Inferior parietal cortex (tissue), 1 donor: ENCODE measurements around the gene PHLDA1.
"Not testable (repeated sequence)": the region's sequence is repeated elsewhere in the genome, so short reads cannot be mapped to it uniquely, and the experiment has no call there.

ENCODE experiments used
- DNase-seq: peaks from one replicate; pipeline ENCODE4 v3.0.0-alpha.2; 2016; ENCODE audit errors: extremely low spot score

PHLDA1 gene

DNA sequence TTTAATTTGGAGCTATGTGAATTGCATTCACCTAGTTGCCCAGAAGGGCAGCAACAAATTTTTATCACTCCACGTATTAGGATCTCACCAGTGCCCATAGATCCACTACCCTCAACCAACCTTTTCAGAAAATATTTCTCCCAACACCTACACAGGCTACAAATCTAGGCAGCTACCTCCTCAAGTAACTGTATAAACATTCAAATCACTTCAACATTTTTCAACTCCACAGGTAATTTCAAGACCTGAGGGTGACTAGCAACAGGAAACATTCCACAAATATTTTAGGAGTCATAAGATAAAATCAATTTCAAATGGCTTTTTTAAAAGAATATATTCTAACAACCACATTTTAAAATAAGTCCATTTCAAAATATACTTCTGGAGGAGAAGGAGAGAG lies 12.9 kb downstream of the PHLDA1 start:
- DNase-seq = no peak

DNA sequence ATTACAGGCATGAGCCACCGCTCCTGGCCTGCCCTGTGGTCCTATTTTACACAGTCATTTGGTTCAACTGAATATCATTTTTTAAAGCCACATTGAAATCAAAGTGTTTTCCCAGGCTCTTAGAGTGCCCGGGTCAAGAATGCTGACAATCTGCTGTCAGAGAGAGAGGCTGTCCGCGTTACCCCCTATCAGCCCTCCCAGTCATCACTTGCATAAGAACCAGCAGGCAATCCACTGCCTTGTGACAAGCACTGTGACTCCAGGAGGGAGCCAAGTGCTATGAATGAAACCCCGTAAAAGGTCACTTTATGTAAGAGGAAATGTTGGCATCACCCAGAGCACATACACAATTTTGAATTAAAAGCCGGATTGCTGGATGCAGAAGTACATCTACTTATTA lies 13.5 kb downstream of the PHLDA1 start:
- no peak for DNase-seq

DNA sequence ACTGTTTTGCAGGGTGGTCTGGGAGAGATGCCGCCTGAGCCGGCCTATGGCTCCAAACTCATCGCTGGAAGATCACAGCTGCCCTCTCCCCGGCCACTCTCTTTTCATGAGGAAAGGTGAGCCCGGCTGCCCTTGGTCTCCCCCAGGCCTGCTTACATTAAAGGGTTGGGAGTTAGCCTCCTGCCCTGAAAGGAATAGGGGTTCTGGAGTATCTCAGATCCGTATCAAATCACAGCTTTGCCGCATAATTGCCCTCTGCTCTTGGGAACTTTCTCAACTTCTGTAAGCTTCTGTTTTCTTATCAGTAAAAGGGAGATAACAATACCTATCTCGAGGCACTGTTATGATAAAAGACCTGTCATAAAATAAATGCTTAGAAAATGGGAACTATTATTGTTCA lies 17.6 kb downstream of the PHLDA1 start:
- no peak for DNase-seq

DNA sequence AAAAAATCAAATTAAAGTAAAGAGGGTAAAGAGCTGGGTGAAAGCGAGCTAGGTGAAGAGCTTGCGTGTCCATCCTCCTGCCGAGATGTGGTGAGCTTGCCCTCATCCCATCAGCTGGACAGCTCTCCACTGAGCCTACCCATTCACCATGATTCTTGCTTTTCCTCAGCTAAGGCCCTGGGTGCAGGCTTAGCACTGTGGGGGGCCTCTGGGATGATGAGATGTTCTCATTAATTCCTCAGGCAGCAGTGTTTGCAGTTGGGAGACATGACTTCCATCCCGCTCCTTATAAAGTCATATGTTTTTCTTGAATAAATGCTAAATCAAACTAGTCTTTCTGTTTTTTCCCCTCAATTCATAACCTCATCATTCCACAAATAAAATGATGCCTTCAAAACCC lies 18.0 kb downstream of the PHLDA1 start:
- no peak for DNase-seq

DNA sequence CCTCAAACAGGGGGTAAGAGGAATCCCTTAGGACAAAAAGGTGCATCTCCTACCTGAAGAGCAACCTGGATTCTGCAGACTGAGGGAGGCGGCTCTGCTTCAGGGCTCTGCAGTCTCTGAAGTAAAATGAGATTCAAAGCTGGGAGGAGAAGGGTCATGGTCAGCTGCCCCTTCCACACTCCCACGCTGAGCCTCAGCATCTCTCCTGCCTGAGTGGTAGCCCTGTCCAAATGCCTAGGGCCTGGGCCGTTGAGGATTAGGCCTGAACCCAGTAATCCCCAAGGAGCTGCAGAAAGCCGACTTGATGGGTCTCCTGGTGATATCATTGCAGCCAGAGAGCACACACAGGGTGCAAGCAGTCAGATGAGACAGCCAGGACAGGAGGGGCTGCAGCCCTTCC lies 18.9 kb downstream of the PHLDA1 start:
- no peak for DNase-seq

GRCh38 chr12:76010732-76011458 lies 20.7 kb downstream of the PHLDA1 start:
- DNase-seq = no peak

DNA sequence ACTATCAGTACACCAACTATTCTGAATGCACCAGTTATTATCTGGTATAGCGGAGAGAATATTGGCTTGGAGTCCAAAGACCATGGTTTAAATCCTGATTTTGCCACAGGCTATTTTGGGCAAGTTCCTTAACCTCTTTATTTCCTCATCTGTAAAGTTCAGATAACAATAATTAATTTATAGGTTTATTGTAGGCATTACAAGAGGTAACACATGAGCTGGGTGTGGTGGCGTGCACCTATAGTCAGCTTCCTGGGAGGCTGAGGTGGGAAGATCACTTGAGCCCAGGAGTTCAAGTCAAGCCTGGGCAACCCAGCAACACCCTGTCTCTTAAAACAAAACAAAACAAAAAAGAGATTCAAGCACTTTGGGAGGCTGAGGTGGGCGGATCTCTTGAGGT lies 23.1 kb downstream of the PHLDA1 start:
- no peak for DNase-seq

DNA sequence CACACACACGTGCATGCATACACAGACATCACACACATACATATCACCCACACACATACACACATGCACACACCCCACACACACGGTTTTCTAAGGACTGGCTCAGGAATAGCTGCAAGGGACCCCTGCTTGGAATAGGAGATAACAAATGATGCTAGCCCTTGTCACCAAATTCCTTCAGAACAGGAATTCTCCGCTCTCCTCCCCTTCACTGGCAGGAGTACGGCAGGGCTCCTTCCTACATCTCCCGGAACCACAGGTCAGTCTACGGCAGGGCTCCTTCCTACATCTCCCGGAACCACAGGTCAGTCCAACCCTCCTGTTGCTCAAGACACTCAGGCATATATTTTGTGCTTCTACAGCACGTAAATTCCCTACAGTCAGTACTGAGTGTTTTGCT lies 23.9 kb downstream of the PHLDA1 start:
- DNase-seq = no peak

- DNase-seq = no peak
Measured at GRCh38 chr12:76006028-76006925, 25.3 kb downstream of the PHLDA1 start.

DNA sequence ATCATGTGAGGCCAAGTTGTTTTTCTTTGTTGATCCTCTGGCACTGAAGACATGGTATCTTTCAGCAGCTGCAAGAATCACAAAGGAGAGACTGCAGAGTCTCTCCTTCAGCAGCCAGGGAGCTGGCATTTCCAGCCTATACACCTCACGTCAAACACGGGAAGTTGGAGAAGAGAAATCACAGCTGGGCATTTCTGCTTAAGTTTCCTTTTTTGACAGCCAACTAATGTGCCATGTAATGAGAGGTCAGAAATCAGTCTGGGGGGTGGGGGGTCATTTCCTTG lies 28.3 kb downstream of the PHLDA1 start:
- no peak for DNase-seq

GRCh38 chr12:76002598-76003354 lies 28.8 kb downstream of the PHLDA1 start:
- DNase-seq = no peak

DNA sequence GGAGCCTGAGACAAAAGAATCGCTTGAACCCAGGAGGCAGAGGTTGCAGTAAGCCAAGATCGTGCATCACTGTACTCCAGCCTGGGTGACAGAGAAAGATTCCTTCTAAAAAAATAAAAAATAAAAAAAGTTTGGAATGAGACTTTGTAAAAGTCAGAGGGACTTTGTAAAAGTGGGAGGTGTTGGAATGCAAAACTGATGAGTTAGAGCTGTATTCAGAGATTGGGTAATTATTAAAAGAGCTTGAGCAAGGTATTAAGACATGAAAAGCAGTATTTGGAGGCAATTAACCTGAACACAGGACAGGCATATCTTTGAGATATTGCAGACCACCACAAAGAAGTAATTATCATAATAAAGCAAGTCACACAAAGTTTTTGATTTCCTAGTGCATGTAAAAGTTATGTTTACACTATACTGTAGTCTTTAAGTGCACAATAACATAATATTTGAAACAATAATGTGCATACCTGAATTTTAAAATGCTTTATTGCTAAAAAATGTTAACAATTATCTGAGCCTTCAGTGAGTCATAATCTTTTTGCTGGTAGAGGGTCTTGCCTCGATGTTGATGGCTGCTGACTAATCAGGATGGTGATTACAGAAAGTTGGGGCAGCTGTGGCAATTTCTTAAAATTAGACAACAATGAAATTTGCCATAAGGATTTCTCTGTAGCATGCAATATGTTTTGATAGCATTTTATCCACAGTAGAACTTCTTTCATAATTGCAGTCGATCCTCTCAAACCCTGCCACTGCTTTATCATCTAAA lies 33.1 kb downstream of the PHLDA1 start:
- no peak for DNase-seq

GRCh38 chr12:75997658-75998057 lies 33.9 kb downstream of the PHLDA1 start:
- no peak for DNase-seq

- no peak for DNase-seq
Measured at GRCh38 chr12:75996861-75997447, 34.6 kb downstream of the PHLDA1 start.

- DNase-seq = no peak
Measured at GRCh38 chr12:75995691-75996090, 35.9 kb downstream of the PHLDA1 start.

GRCh38 chr12:75994069-75994740 lies 37.4 kb downstream of the PHLDA1 start:
- no peak for DNase-seq

- no peak for DNase-seq
Measured at GRCh38 chr12:75991753-75992152, 39.8 kb downstream of the PHLDA1 start.

DNA sequence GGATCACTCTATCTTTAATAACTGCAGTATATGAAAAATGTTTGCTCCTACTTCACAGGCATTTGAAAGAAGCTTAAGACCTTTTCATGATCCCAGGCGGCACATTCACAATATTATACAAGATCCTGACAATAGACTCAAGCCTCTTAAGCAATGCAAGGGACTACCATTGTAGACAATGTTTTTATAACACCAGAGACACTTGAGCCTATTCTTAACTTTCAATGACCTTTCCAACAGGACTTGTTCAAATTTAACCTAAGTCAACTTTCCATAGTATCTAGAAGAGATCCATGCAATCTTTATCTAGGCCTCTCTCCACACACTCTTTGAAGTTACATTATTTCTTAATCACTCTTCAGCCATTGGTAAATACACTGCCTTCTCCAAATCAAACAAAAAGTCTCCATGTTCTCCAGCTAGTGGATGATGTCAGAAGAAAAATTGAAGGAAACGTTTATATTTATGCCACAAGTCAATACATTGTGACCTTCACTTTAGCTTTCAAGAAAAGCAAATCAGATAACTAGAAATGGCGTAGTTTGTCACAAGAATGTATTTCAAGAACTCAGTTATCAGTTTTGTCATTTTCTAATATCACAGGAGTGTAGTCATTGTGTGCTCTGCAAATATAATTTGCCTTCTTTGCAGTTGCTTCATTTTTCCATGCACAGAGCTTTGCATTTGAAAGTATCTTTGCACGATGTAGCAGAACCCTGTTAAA lies 41.2 kb downstream of the PHLDA1 start:
- DNase-seq = no peak

DNA sequence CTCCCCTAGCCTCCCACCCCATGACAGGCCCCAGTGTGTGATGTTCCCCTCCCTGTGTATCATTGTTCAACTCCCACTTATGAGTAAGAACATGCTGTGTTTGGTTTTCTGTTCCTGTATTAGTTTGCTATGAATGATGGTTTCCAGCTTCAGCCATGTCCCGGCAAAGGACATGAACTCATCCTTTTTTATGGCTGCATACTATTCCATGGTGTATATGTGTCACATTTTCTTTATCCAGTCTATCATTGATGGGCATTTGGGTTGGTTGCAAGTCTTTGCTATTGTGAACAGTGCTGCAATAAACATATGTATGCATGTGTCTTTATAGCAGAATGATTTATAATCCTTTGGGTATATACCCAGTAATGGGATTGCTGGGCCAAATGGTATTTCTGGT lies 43.9 kb downstream of the PHLDA1 start:
- DNase-seq = not testable (repeated sequence)
